Keratinocyte (primary cell): ENCODE measurements around the gene KRTAP2-3. TPM values are rescaled to one million over a fixed set of nuclear protein-coding genes. Genes with fewer than 3 reads are reported as not detected.

ENCODE experiments used
- DNase-seq: peaks from one replicate; pipeline ENCODE4 v3.0.0-alpha.2; 2011; ENCODE audit warnings: low read depth, missing footprints, low spot score
- FAIRE-seq: peaks from 2 replicates; lab custom pipeline; 2011; peaks lifted over from hg19 to GRCh38; lab: Jason Lieb, UNC
- H2AFZ ChIP-seq: 2 replicates; pipeline ENCODE4 v1.6.0; 2012; ENCODE audit warnings: low read length, control low read depth, inconsistent platforms; ENCODE audit not compliant: control insufficient read depth
- H3K27ac ChIP-seq: 2 replicates; pipeline ENCODE4 v1.5.1; 2011; ENCODE audit warnings: low read length; ENCODE audit not compliant: control insufficient read depth, insufficient read depth
- H3K27me3 ChIP-seq: 3 replicates; pipeline ENCODE4 v1.6.0; 2011; ENCODE audit warnings: low read length; ENCODE audit not compliant: control insufficient read depth, insufficient read depth; ENCODE audit errors: extremely low read depth
- H3K36me3 ChIP-seq, 2 experiments: 2 replicates in 1 of 2; 3 replicates in 1 of 2; pipeline ENCODE4 v1.5.1; 2011; ENCODE audit warnings: low read length in 2 of 2, mild to moderate bottlenecking in 1 of 2; ENCODE audit not compliant: control insufficient read depth in 2 of 2, insufficient read depth in 2 of 2; ENCODE audit errors: extremely low read depth in 1 of 2
- H3K4me1 ChIP-seq: 3 replicates; pipeline ENCODE4 v1.5.1; 2011; ENCODE audit warnings: low read length; ENCODE audit not compliant: control insufficient read depth, insufficient read depth; ENCODE audit errors: extremely low read depth
- H3K4me2 ChIP-seq: 3 replicates; pipeline ENCODE4 v1.6.0; 2011; ENCODE audit warnings: low read depth, low read length; ENCODE audit not compliant: control insufficient read depth, insufficient read depth; ENCODE audit errors: extremely low read depth
- H3K4me3 ChIP-seq, 3 experiments: fragments of 200-600 bp in 1 of 3; sonication (generic) in 1 of 3; 2 replicates in 2 of 3; 3 replicates in 1 of 3; pipeline ENCODE4 v1.5.1; 2011 to 2016; ENCODE audit warnings: low read length in 3 of 3, mild to moderate bottlenecking in 3 of 3, control low read depth in 2 of 3, inconsistent platforms in 1 of 3, low read depth in 1 of 3, mixed read lengths in 1 of 3, mixed run types in 1 of 3, moderate library complexity in 1 of 3; ENCODE audit not compliant: control insufficient read depth in 2 of 3, insufficient read depth in 2 of 3; ENCODE audit errors: extremely low read depth in 1 of 3
- H3K79me2 ChIP-seq: 2 replicates; pipeline ENCODE4 v1.6.0; 2012; ENCODE audit warnings: low read length; ENCODE audit not compliant: control insufficient read depth, insufficient read depth
- H3K9ac ChIP-seq: 3 replicates; pipeline ENCODE4 v1.6.0; 2011; ENCODE audit warnings: low read length; ENCODE audit not compliant: control insufficient read depth, insufficient read depth; ENCODE audit errors: extremely low read depth
- H3K9me1 ChIP-seq: 3 replicates; pipeline ENCODE4 v1.6.0; 2011; ENCODE audit warnings: low read length; ENCODE audit not compliant: control insufficient read depth, insufficient read depth; ENCODE audit errors: extremely low read depth
- H3K9me3 ChIP-seq: 2 replicates; pipeline ENCODE4 v1.5.1; 2012; ENCODE audit warnings: low read depth, low read length; ENCODE audit not compliant: control insufficient read depth
- H4K20me1 ChIP-seq: 3 replicates; pipeline ENCODE4 v1.6.0; 2011; ENCODE audit warnings: low read length; ENCODE audit not compliant: control insufficient read depth, insufficient read depth; ENCODE audit errors: extremely low read depth
- CTCF ChIP-seq, 3 experiments: IDR thresholded peaks in 1 of 3; conservative IDR thresholded peaks in 1 of 3; optimal IDR thresholded peaks in 1 of 3; 2 replicates in 2 of 3; 3 replicates in 1 of 3; pipeline versions ENCODE3 to v1.5.1; 2011; ENCODE audit warnings: low read length in 3 of 3, mild to moderate bottlenecking in 3 of 3, moderate library complexity in 2 of 3, control low read depth in 1 of 3, inconsistent platforms in 1 of 3; ENCODE audit not compliant: insufficient read depth in 2 of 3; ENCODE audit errors: extremely low read depth in 1 of 3
- EZH2 ChIP-seq: IDR thresholded peaks from one replicate; pipeline ENCODE4 v1.6.1; 2012; ENCODE audit warnings: inconsistent platforms, mild to moderate bottlenecking, low read length, moderate library complexity
- dilution Hi-C: fragments of 300-500 bp; cut with MboI; formaldehyde crosslinking; loops from one replicate; pipeline ENCODE4 v1.7.0; 2020; ENCODE audit warnings: low sequenced_read_pairs; ENCODE audit not compliant: extremely low pct_ligation_motif_present
- polyA plus RNA-seq, 5 experiments: library from polyadenylated mRNA; depleted of rRNA in 3 of 5; stranded (reverse) in 3 of 5; stranded (forward) in 1 of 5; unstranded in 1 of 5; fragments of >200 nt; gene quantifications; 1 replicate in 1 of 5; 2 replicates in 3 of 5; 3 replicates in 1 of 5; pipeline versions ENCODE4 v1.2.1 to v1.2.3, GENCODE V29; 2011 to 2012; ENCODE audit warnings: missing spikeins in 2 of 5, low read depth in 1 of 5, low replicate concordance in 1 of 5

KRTAP2-3 gene
- polyA plus RNA-seq, 1 donor (not counting 4 experiments of a cell fraction or from before 2014, with no cell fraction given): 8.4 TPM

GRCh38 chr17:41012326-41013120, 47.4 kb downstream of the KRTAP2-3 start:
- TF ChIP-seq EZH2 (no peak), CTCF (optimal IDR thresholded peaks at IDR 0.05 in 1 of 3, IDR thresholded peaks at IDR 0.05 in 1 of 3, conservative IDR thresholded peaks at IDR 0.05 in 1 of 3; ENCODE audit: extremely low read depth in 1 of 3, insufficient read depth in 2 of 3, low read length in 3 of 3) (no peak)
- no peak overlapping the region for H3K27ac ChIP-seq
- no peaks in the 10 kb centered on the region for H3K36me3 ChIP-seq
- no peaks in the 10 kb centered on the region for H4K20me1 ChIP-seq
- no peak for FAIRE-seq
- no peak overlapping the region for H2AFZ ChIP-seq
- H3K4me2 ChIP-seq: no peak overlapping the region
- no peaks in the 10 kb centered on the region for H3K27me3 ChIP-seq
- dilution Hi-C loops: no loop called here
- H3K9me3 ChIP-seq: no peaks in the 10 kb centered on the region
- no peak for DNase-seq
- H3K4me1 ChIP-seq: no peaks in the 10 kb centered on the region
- H3K79me2 ChIP-seq: no peaks in the 10 kb centered on the region
- H3K4me3 ChIP-seq: no peak overlapping the region
- no peak overlapping the region for H3K9ac ChIP-seq
- H3K9me1 ChIP-seq: no peaks in the 10 kb centered on the region

GRCh38 chr17:41010441-41010840, 49.5 kb downstream of the KRTAP2-3 start:
- H3K9me3 ChIP-seq: no peaks in the 10 kb centered on the region
- H3K27me3 ChIP-seq: no peaks in the 10 kb centered on the region
- TF ChIP-seq EZH2 (no peak), CTCF (optimal IDR thresholded peaks at IDR 0.05 in 1 of 3, IDR thresholded peaks at IDR 0.05 in 1 of 3, conservative IDR thresholded peaks at IDR 0.05 in 1 of 3; ENCODE audit: extremely low read depth in 1 of 3, insufficient read depth in 2 of 3, low read length in 3 of 3) (no peak)
- no peaks in the 10 kb centered on the region for H3K4me1 ChIP-seq
- H3K4me3 ChIP-seq: no peak overlapping the region
- no peak overlapping the region for H3K4me2 ChIP-seq
- dilution Hi-C loops: no loop called here
- no peak for FAIRE-seq
- H3K36me3 ChIP-seq: no peaks in the 10 kb centered on the region
- no peaks in the 10 kb centered on the region for H4K20me1 ChIP-seq
- H3K27ac ChIP-seq: no peak overlapping the region
- no peaks in the 10 kb centered on the region for H3K79me2 ChIP-seq
- H3K9me1 ChIP-seq: no peaks in the 10 kb centered on the region
- no peak for DNase-seq
- H3K9ac ChIP-seq: no peak overlapping the region
- H2AFZ ChIP-seq: no peak overlapping the region
